GM18517 (cell line): ENCODE measurements around the gene PDCD10.

Experiments used
- ATAC-seq: cut with Tn5 transposase; IDR thresholded peaks from one replicate; pipeline ENCODE4 v1.9.1; 2021; ENCODE audit warnings: mild to moderate bottlenecking, moderate library complexity; ENCODE audit not compliant: unreplicated experiment

Gene PDCD10

GRCh38 chr3:167734498-167735232 is at the start of gene PDCD10:
TSS of gene PDCD10 (minus strand) at chr3:167734892. CDS start at chr3:167720157, 14,735 bp downstream.
- ATAC-seq, result peak; percentile 93

GRCh38 chr3:167783781-167784180 is 49.1 kb upstream of the PDCD10 start:
- ATAC-seq, result no peak

- no peak for ATAC-seq
Measured at GRCh38 chr3:167780214-167780883, 45.7 kb upstream of the PDCD10 start.

GRCh38 chr3:167777356-167777755 is 42.7 kb upstream of the PDCD10 start:
- no peak for ATAC-seq

GRCh38 chr3:167776066-167776685 is 41.5 kb upstream of the PDCD10 start:
- ATAC-seq, result no peak

GRCh38 chr3:167773584-167773983 is 38.9 kb upstream of the PDCD10 start:
- ATAC-seq, result peak; percentile 75

- ATAC-seq, result peak; percentile 30
Measured at GRCh38 chr3:167772992-167773391, 38.3 kb upstream of the PDCD10 start.

- no peak for ATAC-seq
Measured at GRCh38 chr3:167762296-167762695, 27.6 kb upstream of the PDCD10 start.

- no peak for ATAC-seq
Measured at GRCh38 chr3:167761302-167761701, 26.6 kb upstream of the PDCD10 start.

- ATAC-seq, result no peak
Measured at GRCh38 chr3:167754049-167754448, 19.4 kb upstream of the PDCD10 start.

GRCh38 chr3:167750272-167750971 is 15.7 kb upstream of the PDCD10 start:
- ATAC-seq, result peak; percentile 100

GRCh38 chr3:167749728-167750127 is 15.0 kb upstream of the PDCD10 start:
- ATAC-seq, result no peak

GRCh38 chr3:167749209-167749608 is 14.5 kb upstream of the PDCD10 start:
- no peak for ATAC-seq

- ATAC-seq, result no peak
Measured at GRCh38 chr3:167743799-167744198, 9.1 kb upstream of the PDCD10 start.

GRCh38 chr3:167742338-167742737 is 7.6 kb upstream of the PDCD10 start:
- no peak for ATAC-seq

GRCh38 chr3:167740961-167741587 is 6.4 kb upstream of the PDCD10 start:
- ATAC-seq, result peak; percentile 93

- no peak for ATAC-seq
Measured at GRCh38 chr3:167739190-167739810, 4.6 kb upstream of the PDCD10 start.

GRCh38 chr3:167738037-167738436 is 3.3 kb upstream of the PDCD10 start:
- ATAC-seq, result no peak

- no peak for ATAC-seq
Measured at GRCh38 chr3:167736997-167737396, 2.3 kb upstream of the PDCD10 start.

- no peak for ATAC-seq
Measured at GRCh38 chr3:167736264-167736787, 1.6 kb upstream of the PDCD10 start.
